HG02840 (cell line): ENCODE results near the gene PTGR3.
A peak's percentile ranks its signal among the peaks of the same experiment; 100 is the strongest.

Source experiments
- ATAC-seq: cut with Tn5 transposase; IDR thresholded peaks from one replicate; pipeline ENCODE4 v1.9.1; 2021; ENCODE audit warnings: mild to moderate bottlenecking, moderate library complexity, moderate number of reproducible peaks; ENCODE audit not compliant: unreplicated experiment, low FRiP score

The PTGR3 gene

GRCh38 chr18:75216212-75216910 is 7.4 kb upstream of the PTGR3 start:
- no peak for ATAC-seq

- no peak for ATAC-seq
Observed at GRCh38 chr18:75215663-75216062, 6.7 kb upstream of the PTGR3 start.

- no peak for ATAC-seq
Observed at GRCh38 chr18:75214766-75215510, 6.0 kb upstream of the PTGR3 start.

- no peak for ATAC-seq
Observed at GRCh38 chr18:75214332-75214690, 5.4 kb upstream of the PTGR3 start.

- ATAC-seq: no peak
Observed at GRCh38 chr18:75213611-75214331, 4.8 kb upstream of the PTGR3 start.

GRCh38 chr18:75212751-75213090 is 3.8 kb upstream of the PTGR3 start:
- ATAC-seq: no peak

- no peak for ATAC-seq
Observed at GRCh38 chr18:75211953-75212750, 3.2 kb upstream of the PTGR3 start.

GRCh38 chr18:75211626-75211952 is 2.6 kb upstream of the PTGR3 start:
- no peak for ATAC-seq

GRCh38 chr18:75211002-75211621 is 2.2 kb upstream of the PTGR3 start:
- ATAC-seq: no peak

- ATAC-seq: no peak
Observed at GRCh38 chr18:75210274-75211001, 1.5 kb upstream of the PTGR3 start, which contains the start of gene TSHZ1. TSS of gene TSHZ1 (plus strand) at chr18:75210797. CDS start at chr18:75211877, 1,080 bp downstream.

GRCh38 chr18:75209951-75210258 is 966 bp upstream of the PTGR3 start:
- ATAC-seq: no peak

GRCh38 chr18:75208836-75209128 is 157 bp downstream of the PTGR3 start:
- peak; percentile 28 for ATAC-seq

- peak; percentile 0 for ATAC-seq
Observed at GRCh38 chr18:75208155-75208835, 644 bp downstream of the PTGR3 start.

GRCh38 chr18:75207310-75208154 is 1.4 kb downstream of the PTGR3 start:
- no peak for ATAC-seq

- ATAC-seq: no peak
Observed at GRCh38 chr18:75206452-75207309, 2.3 kb downstream of the PTGR3 start.

- no peak for ATAC-seq
Observed at GRCh38 chr18:75205514-75206132, 3.3 kb downstream of the PTGR3 start.
